Amniotic epithelial cell (primary cell): ENCODE data around the gene EPHB4.
"Not testable (repeated sequence)": the region's sequence is repeated elsewhere in the genome, so short reads cannot be mapped to it uniquely, and the experiment has no call there.

Experiments
- DNase-seq: peaks from one replicate; pipeline ENCODE4 v3.0.0-alpha.2; 2010; ENCODE audit warnings: low read depth

The EPHB4 gene

DNA sequence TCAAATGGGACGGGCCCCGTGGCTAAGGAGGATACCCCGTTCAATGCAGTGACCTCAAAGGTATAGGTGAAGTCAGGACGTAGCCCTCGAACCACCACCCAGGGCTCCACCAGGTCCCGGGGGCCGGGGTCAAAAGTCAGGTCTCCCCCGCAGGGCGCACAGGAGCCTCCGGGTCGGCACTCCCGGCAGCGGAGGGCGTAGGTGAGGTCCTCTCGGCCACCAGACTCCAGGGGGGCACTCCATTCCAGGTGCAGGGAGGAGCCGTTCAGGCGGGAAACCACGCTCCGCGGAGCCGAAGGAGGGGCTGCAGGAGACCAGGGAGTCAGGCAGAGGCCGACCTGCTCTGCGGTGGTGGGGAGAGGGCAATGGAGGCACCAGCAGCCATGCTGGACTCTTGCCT lies 7.7 kb downstream of the EPHB4 start:
- DNase-seq, result no peak

DNA sequence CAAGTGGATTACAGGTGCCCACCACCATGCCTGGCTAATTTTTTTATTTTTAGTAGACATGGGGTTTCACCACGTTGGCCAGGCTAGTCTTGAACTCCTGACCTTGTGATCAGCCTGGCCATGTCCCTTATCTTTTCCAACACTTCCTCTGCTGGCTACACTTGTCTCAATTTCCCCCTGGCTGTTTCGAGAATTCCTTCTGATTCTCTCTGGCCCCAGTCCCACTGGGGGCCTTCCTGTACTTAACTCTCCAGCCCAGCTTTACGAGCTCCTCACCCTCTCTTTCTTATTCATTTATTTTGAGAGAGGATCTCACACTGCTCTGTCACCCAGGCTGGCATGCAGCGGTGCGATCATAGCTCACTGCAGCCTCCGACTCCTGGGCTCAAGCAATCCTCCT lies 8.5 kb downstream of the EPHB4 start:
- DNase-seq, result no peak

DNA sequence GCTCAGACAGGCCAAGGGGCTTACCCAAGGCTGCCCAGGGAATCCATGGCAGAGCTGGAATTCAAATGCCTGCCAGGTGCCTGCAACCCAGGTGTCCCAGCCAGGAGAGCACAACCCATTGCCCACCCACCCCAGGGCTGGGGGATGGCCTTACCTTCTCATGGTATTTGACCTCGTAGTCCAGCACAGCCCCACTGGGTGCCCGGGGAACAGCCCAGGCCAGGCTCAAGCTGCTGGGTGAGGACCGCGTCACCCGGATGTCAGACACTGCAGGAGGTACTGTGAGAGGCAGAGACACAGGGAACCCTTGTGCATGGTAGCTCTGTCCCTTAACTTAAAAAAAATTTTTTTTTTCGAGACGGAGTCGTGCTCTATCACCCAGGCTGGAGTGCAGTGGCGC lies 9.0 kb downstream of the EPHB4 start:
- no peak for DNase-seq

DNA sequence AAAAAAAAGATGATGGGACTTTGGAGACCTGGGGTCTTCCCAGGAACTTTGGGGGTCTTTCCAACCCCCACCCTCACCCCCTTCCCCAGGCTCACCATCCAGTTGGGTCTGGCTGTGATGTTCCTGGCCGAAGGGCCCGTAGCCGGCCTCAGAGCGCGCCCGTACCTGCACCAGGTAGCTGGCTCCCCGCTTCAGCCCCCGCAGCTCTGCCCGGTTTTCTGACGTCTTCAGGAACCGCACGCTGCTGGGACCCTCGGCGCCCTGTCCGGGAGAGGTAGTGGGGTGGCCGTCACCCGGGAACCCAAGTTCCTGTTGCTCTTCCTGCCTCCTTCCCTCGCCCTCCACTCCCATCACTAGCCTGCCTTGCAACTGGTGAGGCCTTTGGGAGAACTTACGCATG lies 10.2 kb downstream of the EPHB4 start:
- no peak for DNase-seq

DNA sequence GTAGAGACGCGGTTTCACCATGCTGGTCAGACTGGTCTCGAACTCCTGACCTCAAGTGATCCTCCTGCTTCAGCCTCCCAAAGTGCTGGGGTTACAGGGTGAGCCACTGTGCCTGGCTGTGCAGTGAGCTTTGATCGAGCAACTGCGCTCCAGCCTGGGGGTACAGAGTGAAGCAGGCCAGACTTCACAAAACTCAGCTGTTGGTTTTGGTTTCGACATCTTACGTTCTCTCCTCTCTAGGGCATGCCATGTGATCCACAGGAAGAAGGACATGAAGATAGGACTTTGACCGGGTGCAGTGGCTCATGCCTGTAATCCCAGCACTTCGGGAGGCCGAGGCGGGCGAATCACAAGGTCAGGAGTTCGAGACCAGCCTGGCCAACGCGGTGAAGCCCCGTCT lies 10.8 kb downstream of the EPHB4 start:
- DNase-seq, result not testable (repeated sequence)

DNA sequence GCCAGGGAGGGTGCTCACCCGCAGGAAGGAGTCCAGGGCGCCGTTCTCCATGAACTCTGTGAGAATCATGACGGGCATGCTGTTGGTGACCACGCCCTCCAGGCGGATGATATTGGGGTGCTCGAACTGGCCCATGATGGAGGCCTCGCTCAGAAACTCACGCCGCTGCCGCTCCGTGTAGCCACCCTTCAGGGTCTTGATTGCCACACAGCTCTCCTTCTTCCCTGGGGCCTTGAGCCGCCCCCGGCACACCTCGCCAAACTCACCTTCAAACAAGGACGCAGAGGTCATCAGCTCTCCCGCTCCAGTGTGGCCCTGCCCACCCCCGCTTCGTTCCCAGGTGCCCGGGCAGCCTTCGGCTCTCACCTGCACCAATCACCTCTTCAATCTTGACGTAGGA lies 14.6 kb downstream of the EPHB4 start:
- no peak for DNase-seq

DNA sequence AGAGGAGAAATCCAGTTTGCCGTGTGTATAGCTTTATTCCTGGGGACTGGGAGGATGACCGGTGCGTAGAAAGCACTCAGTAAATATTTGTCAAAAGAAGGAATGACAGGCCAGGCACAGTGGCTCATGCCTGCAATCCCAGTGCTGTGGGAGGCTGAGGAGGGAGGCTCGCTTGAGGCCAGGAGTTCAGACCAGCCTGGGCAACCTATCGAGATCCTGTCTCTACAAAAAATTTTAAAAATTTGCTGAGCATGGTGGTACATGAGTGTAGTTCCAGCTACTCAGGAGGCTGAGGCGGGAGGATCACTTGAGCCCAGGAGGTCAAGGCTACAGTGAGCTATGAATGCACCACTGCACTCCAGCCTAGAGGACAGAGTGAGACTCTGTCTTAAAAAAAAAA lies 15.8 kb downstream of the EPHB4 start:
- DNase-seq, result no peak

DNA sequence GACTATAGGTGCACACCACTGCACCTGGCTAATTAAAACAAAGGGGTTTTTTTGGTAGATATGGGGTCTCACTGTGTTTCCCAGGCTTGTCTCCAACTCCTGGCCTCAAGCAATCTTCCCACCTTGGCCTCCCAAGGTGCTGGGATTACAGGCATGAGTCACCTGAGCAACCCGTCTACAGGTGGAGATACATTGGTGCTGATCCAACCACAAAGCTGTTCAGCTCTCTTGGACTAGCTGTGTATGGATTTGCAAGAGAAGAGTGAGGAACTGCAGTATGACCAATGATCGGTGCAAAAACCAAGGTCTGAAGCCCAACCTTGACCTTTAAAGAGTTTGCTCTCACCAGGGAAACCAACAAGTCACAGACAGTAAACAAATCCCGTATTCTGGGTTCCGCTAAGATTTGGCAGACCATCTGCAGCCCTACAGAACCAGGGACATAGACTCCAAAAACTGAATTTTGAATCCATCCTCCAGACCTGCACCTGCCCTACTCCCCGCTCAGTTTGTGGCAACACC lies 18.9 kb downstream of the EPHB4 start:
- DNase-seq, result no peak

DNA sequence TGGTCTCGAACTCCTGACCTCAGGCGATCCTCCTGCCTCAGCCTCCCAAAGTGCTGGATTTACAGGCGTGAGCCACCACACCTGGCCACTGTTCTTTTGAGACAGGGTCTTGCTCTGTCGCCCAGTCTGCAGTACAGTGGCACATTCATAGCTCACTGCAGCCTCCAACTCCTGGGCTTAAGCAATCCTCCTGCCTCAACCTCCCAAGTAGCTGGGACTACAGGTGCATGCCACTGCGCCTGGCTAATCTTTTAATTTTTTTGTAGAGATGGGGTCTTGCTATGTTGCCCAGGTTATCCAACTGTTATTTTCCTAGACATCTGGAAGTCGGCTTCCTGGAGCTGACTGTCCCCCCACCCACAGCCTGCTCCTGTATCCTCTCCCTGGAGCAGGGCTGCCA lies 20.4 kb downstream of the EPHB4 start:
- not testable (repeated sequence) for DNase-seq

DNA sequence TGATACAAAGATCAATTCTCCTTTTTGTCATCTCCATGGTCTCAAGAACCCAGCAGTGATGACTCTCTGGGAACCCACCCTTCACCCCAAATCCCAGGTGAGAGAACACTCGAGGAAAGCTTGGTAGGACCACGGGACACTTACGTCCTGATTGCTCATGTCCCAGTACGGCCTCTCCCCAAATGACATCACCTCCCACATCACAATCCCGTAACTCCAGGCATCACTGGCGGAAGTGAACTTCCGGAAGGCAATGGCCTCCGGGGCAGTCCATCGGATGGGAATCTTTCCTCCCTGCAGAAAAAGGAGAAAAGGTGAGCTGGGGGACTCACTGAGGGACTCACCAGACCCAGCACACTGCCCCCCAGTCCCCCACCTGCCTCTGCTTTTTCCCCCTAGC lies 21.0 kb downstream of the EPHB4 start:
- DNase-seq, result no peak

DNA sequence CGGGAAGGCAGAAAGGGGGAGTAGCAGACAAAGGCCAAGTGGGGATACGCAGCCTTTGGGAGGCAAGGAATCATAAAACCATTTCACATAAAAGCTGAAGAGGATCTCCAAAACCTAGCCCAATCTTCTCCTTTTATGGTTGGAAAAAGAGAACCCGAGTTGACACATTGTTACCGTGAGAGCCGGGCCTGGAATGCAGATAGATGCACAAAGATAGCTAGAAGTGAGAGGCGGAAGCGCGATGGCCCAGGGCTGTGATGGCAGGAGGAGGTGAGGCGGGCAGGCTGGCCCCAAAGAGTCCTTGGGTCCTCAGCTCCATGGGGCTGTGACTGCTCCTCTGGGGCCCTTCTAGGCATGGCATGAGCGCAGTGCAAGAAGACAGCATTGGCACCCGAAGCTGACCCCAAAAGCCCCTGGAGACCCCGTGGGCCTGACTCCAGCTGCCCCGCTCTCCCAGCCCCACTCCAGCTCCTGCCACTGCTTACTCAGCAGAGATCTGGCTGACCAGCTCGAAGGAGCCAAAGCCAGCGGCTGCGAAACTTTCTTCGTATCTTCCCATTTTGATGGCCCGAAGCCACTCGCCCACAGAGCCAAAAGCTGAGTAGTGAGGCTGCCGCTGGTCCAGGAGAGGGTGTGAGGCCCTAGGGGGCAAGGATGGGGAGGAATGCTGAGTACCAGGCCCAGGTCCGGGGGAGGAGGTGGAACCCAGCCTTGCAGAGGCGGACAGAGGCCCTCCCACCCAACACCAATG lies 22.5 kb downstream of the EPHB4 start:
- no peak for DNase-seq

DNA sequence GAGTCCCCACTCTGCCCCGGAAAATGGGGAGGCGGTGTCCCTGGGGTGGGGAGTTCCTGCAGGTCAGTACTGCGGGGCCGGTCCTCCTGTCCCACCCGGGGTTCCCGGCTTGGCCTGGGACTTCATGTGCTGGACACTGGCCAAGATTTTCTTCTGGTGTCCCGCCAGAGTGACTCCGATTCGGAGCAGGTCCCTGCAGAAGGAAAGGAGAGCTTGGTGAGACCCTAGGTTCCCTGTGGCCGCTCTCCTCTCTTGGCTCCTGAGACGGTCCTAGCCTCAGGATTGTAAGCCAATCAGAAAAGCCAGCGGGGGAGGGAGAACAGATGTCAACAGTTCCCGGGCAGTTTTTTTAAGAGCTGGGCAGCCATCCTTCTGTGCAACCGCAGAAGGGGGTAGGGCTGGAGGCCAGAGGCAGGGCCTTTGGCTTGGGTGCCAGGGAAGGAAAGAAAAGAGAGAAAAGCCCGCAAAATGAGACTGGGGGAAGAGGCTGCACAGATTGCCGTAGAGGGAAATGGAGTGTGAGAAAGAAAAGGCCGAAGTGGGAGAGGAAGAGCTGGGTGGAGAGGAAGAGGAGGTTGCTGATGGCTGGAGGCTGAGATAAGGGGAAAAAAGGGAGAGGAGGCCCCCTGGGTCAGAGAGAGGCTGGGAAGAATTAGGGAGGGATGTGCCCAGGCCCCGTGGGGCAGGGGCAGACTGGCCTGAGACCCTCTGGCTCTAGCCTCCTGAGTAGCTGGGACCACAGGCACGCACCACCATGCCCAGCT lies 23.7 kb downstream of the EPHB4 start:
- peak; percentile 90 for DNase-seq

DNA sequence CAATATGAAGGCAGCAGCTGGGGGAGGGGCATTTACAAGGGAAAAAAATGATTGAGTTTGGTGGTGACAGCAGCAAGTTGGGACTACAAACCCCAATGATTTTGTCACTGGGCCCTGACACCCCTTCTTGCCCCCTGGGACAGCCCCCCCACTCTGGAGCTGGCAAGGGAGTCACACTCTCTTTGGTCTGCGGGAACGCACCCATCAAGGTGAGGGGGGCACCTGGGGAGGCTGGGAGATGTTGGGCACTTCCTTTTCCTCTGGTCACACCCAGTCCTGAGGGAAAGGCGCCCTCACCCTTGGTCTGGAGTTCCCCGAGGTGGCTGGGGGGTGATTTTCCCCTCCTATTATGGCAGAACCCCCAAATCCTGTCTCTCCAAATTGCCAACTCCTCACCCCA lies 24.4 kb downstream of the EPHB4 start:
- no peak for DNase-seq

DNA sequence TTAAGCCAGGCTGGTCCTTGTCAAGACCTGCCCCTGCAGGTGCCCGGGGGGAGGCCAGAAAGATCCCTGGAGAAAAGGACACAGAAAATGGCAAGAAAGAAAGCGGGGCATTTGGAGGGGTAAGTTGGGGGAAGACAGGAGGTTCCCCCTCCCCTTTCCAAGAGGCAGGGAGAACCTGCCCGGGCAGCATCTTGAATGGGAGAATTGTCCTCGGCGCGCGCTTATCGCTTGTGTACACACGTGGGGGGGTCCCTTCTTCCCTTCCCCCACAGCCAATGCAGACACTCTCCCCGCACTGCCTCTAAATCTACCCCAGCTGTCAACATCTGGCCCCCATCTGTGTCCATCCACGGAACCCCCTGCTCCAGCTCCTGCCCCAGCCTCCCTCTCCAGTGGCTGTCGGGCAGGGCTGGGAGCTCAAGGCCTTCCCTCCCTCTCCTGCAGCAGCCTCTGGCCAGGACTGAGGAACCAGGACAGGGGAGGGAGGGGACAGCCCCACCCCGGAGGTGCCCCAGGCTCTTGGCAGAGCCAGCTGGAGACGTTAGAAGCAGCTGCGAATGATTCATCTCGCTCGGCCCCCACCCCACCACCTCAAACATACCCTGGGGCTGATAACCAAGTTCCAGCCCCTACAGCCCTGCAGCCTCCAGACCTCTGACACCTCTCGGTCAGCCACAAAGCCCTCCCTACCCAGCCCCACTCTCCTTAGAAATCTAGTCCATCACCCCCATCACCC lies 25.3 kb downstream of the EPHB4 start:
- peak; percentile 77 for DNase-seq

DNA sequence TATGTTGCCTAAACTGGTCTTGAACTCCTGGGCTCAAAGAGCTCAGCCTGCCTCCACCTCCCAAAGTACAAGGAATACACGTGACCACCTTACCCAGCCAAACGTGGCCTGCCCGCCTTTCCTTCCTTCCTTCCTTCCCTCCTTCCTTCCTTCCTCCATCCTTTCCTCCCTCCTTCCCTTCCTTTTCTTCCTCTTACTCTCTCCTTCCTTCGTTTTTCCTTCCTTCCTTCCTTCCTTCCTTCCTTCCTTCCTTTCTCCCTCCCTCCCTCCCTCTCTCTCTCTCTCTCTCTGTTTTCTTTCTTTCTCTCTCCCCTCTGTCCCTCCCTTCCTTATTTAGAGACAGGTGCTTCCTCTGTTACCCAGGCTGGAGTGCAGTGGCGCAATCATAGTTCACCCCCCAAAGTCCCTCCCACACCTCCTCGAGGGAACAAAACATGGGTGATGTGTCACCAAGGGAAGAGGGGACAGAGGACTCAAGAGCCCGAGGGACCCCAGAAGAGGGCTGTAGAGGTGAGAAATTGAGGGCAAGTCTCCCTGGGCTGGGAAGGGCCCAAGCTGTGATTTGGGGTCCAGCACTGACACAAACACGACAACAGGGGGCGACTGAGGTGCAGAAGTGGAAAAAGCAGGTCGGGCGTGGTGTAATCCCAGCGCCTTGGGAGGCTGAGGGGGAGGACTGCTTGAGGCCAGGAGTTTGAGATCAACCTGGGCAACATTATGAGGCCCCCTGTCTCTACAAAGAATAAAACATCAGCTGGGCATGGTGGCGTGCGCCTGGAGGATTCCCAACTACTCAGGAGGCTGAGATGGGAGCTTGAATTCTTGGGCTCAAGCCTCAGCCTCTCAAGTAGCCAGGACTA lies 28.1 kb downstream of the EPHB4 start:
- DNase-seq, result peak; percentile 66

DNA sequence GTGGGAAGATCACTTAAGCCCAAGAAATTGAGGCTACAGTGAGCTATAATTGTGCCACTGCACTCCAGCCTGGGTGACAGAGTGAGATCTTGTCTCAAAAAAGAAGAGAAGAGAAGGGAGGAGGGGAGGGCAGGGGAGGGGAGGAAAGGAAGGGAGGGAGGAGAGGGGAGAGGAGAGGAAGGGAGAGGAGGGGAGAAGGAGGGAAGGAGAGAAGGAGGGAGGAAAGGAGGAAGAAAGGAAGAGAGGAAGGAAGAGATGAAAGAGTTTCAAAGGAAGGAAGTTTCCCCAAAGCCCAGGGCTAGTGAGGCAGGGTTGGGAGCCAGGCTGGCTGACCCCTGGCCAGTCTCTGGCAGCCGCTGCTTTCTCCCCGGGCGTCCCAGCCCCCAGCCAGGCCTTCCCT lies 32.6 kb downstream of the EPHB4 start:
- DNase-seq, result no peak

DNA sequence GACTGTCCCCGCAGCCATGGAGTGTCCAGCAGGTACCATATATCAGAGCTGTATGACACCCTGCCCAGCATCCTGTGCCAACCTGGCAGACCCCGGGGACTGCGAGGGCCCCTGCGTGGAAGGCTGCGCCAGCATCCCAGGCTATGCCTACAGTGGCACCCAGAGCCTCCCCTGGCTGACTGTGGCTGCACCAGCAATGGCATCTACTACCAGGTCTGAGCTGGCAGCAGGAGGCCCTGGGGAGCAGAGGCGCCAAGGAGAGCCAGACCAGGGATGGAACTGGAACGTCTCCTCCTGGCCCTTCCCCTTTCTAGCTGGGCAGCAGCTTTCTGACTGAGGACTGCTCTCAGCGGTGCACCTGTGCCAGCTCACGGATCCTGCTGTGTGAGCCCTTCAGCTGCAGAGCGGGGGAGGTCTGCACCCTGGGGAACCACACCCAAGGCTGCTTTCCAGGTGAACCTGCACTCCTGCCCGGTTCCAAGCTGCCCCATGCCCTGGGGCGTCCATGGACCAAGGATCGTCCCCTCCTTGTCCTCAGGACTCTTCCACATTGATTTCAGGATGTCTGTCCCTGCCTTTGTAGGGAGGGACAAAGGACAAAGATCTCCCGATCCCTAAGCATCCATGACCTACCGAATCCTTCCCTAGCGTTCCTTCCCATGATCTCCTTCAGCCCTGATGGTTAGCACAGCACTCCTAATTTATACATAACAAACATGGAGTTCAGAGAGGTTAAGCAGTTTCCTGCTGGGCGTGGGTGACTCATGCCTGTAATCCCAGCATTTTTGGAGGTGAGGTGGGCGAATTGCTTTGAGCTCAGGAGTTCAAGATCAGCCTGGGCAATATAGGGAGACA lies 33.3 kb downstream of the EPHB4 start:
- no peak for DNase-seq

DNA sequence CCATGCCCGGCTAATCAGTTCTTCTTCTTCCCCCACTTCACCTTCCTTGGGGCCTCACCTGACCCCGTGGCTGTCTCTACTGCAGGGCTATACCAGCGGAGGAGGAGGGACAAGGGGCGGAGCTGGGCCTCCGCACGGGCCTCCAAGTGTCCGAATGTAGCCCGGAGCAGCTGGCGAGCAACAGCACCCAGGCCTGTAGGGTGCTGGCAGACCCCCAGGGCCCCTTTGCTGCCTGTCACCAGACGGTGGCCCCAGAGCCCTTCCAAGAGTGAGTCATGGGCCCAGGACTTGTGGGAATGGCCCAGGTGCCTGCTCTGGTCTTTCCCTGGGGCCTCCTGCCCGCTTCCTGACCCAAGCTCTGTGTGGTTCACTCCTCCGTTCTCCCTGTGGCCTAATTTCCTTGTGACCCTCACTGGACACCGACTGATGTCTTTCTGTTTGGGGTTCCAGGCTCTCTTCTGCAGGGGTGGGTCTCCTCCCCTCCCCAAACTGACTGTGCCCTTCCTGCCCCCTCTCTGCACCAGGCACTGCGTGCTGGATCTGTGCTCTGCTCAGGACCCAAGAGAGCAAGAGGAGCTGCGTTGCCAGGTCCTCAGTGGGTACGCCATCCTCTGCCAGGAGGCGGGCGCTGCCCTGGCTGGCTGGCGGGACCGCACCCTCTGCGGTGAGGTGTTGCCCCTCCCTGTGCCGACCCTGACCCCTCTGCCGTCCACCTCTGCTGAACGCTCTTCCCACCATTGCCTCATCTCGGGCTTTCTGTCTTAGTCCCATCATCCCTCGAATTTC lies 35.2 kb downstream of the EPHB4 start:
- no peak for DNase-seq

DNA sequence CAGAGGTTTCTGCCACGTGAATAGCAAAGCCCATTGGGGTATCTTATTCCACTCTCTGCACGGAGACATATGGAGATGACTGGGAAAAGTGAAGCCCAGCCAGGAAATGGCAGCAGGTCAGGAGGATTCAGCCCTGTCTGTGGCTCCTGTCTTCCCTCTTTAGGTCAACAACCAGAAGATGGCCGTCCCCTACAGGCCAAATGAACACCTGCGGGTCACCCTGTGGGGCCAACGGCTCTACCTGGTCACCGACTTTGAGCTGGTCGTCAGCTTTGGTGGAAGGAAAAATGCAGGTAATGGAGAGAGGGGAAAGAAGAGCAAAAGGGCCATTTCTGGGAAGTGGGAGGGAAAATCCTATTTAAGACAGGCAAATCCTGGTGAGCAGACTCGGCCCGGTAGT lies 38.3 kb downstream of the EPHB4 start:
- DNase-seq, result no peak

DNA sequence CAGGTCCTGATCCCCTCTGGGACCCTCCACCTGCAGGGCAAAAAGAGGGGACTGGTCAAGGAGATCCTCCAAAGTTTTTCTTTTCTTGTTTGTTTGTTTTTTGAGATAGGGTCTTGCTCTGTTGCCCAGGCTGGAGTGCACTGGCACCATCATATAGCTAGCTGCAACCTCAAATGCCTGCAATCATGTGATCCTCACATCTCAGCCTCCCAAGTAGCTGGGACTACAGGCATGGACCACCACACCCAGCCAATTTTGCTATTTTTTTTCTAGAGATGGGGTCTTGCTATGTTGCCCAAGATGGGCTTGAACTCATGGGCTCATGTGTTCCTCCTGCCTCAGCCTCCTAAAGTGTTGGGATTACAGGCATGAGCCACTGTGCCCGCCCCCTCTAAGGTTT lies 41.0 kb downstream of the EPHB4 start:
- no peak for DNase-seq
